Right atrium auricular region (tissue), 2 donors: ENCODE data around the gene CDYL. TPM values are rescaled to one million over a fixed set of nuclear protein-coding genes. Genes with fewer than 3 reads are reported as not detected.
"Not testable (repeated sequence)": the region's sequence is repeated elsewhere in the genome, so short reads cannot be mapped to it uniquely, and the experiment has no call there.

Source experiments
- DNase-seq: peaks from one replicate; pipeline ENCODE4 v3.0.0-alpha.2; 2019; ENCODE audit warnings: low spot score
- H3K27ac ChIP-seq, 2 donors: fragments of 200-600 bp; sonication (generic); 1 replicate in 1 of 2; 2 replicates in 1 of 2; pipeline ENCODE4 v1.5.1; 2016 to 2019
- H3K27me3 ChIP-seq, 2 donors: fragments of 200-600 bp; sonication (generic); one replicate each; pipeline versions ENCODE4 v1.5.1 to v1.6.0; 2017 to 2019
- H3K36me3 ChIP-seq: fragments of 200-600 bp; sonication (generic); one replicate; pipeline ENCODE4 v1.5.1; 2016
- H3K4me1 ChIP-seq, 2 donors: fragments of 200-600 bp; sonication (generic); one replicate each; pipeline versions ENCODE4 v1.5.1 to v1.6.0; 2017 to 2019
- H3K4me3 ChIP-seq, 2 donors: fragments of 200-600 bp; sonication (generic); 1 replicate in 1 of 2; 2 replicates in 1 of 2; pipeline ENCODE4 v1.5.1; 2017 to 2019; ENCODE audit warnings: mild to moderate bottlenecking in 1 of 2, moderate library complexity in 1 of 2
- H3K9me3 ChIP-seq, 2 donors: fragments of 200-600 bp; sonication (generic); one replicate each; pipeline ENCODE4 v1.5.1; 2019
- CTCF ChIP-seq, 2 donors: fragments of 200-600 bp; sonication (generic); IDR thresholded peaks; one replicate each; pipeline ENCODE4 v1.5.1; 2019; ENCODE audit warnings: antibody characterized with exemption in 2 of 2
- total RNA-seq, 2 donors: library from RNA; depleted of rRNA; stranded (reverse); fragments of >200 nt; gene quantifications; one replicate each; pipeline ENCODE4 v1.1.0, GENCODE V29; 2016

Gene CDYL
- total RNA-seq, 2 donors from 2014 or later = 23.7 to 28.9 TPM

GRCh38 chr6:4848382-4849068 lies 72.3 kb downstream of the CDYL start:
- Histone ChIP-seq H3K27ac (no peak overlapping the region), H3K9me3 (peaks cover 0 to 26% of the 10 kb centered on the region in 2 donors)
- DNase-seq = no peak

GRCh38 chr6:4849226-4850022 lies 73.2 kb downstream of the CDYL start:
- H3K4me3 ChIP-seq = no peak overlapping the region
- H3K27me3 ChIP-seq = no peaks in the 10 kb centered on the region
- H3K4me1 ChIP-seq = peaks cover 3 to 24% of the 10 kb centered on the region in 2 donors
- no peak for DNase-seq
- H3K9me3 ChIP-seq = peaks cover 0 to 19% of the 10 kb centered on the region in 2 donors
- no peak for TF ChIP-seq CTCF (IDR thresholded peaks at IDR 0.05)
- no peaks in the 10 kb centered on the region for H3K36me3 ChIP-seq
- H3K27ac ChIP-seq = no peak overlapping the region

More at GRCh38 chr6:4848382-4849068, 72.3 kb downstream of the CDYL start:
- Histone ChIP-seq H3K4me3 (no peak overlapping the region), H3K4me1 (peaks cover 3 to 16% of the 10 kb centered on the region in 2 donors), H3K36me3 (no peaks in the 10 kb centered on the region), H3K27me3 (no peaks in the 10 kb centered on the region)
- peak in 1 of 2 donors; percentile 60 for TF ChIP-seq CTCF (IDR thresholded peaks at IDR 0.05)

GRCh38 chr6:4851035-4851434 lies 74.8 kb downstream of the CDYL start:
- Histone ChIP-seq H3K27ac (no peak overlapping the region), H3K4me1 (peaks cover 3 to 25% of the 10 kb centered on the region in 2 donors), H3K4me3 (no peak overlapping the region), H3K9me3 (peaks cover 0 to 5% of the 10 kb centered on the region in 2 donors), H3K36me3 (no peaks in the 10 kb centered on the region), H3K27me3 (no peaks in the 10 kb centered on the region)
- DNase-seq = no peak
- no peak for TF ChIP-seq CTCF (IDR thresholded peaks at IDR 0.05)

- H3K4me3 ChIP-seq, H3K9me3 ChIP-seq, H3K27me3 ChIP-seq, DNase-seq, H3K36me3 ChIP-seq, H3K27ac ChIP-seq: not testable (repeated sequence)
- peaks cover 3 to 32% of the 10 kb centered on the region in 2 donors for H3K4me1 ChIP-seq
These were observed 76.0 kb downstream of the CDYL start for GRCh38 chr6:4852186-4852585.

GRCh38 chr6:4852938-4853337 lies 76.7 kb downstream of the CDYL start:
- no peak overlapping the region for H3K4me3 ChIP-seq

More at GRCh38 chr6:4852938-4853337, 76.7 kb downstream of the CDYL start:
- no peak for TF ChIP-seq CTCF (IDR thresholded peaks at IDR 0.05)
- H3K36me3 ChIP-seq = no peaks in the 10 kb centered on the region
- H3K27me3 ChIP-seq = no peaks in the 10 kb centered on the region
- peaks cover 3 to 29% of the 10 kb centered on the region in 2 donors for H3K4me1 ChIP-seq
- no peak for DNase-seq
- H3K9me3 ChIP-seq = no peaks in the 10 kb centered on the region
- H3K27ac ChIP-seq = no peak overlapping the region
